GM19035 (cell line): Measurements from ENCODE around the gene DNM3.

Source experiments
- ATAC-seq: cut with Tn5 transposase; IDR thresholded peaks from one replicate; pipeline ENCODE4 v1.9.1; 2021; ENCODE audit not compliant: unreplicated experiment

DNM3 gene

DNA sequence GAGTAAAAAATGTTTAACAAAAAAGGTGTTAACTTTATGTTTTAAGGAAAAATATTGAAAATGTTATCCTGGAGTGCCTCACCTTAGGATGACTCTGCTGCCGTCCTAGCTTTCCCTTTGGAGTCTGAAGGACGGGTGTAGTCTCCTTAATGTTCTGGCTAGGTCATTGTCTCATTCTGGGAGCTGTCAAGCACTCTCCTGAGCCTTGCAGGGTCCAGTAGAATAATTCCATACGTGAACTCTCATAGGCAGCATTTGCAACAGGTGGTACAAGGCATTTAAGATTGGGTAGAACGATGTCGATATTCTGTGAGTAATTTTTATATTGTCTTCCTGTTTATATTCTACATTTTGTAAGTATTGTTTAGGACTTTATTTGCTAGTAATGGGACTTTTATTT lies 295.6 kb downstream of the DNM3 start:
- no peak for ATAC-seq

DNA sequence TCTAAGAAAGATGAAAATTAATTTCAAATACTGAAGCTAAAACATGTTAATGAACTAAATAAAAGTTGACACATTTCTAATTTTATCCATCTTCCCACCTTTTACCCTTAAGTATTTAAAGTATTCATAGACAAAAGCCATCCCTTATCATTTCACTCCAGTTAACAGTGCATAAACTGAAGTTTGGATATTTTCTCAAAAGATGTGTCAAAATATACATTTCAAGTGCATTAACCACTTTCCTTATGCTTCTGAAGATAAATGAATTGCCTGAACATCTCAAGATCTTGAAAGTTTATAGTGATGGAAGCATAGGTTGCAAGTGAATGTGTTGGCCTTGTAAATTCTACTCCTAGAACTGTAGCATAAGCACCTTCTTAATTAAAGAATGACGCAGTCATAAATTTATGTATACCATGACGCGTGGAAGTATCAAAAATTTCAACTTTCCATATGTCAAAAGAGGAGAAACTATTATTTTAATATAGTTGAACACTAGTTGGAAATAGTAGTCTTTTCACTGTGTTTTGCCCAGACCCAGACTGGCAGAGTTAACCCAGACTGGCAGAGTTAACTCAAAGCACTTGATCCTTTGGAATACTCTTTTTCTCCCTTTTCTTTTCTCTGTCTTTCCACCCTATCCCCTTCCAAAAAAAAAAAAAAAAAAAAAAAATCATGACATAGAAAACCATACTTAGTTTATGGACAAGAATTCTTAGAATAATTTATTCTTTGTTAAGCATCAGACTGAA lies 296.6 kb downstream of the DNM3 start:
- no peak for ATAC-seq

- ATAC-seq: no peak
Observed at GRCh38 chr1:172138634-172139033, 297.3 kb downstream of the DNM3 start.

GRCh38 chr1:172139196-172139595 lies 297.9 kb downstream of the DNM3 start:
- no peak for ATAC-seq

- ATAC-seq: no peak
Observed at GRCh38 chr1:172140072-172140471, 298.8 kb downstream of the DNM3 start.

GRCh38 chr1:172140591-172140990 lies 299.3 kb downstream of the DNM3 start:
- no peak for ATAC-seq

DNA sequence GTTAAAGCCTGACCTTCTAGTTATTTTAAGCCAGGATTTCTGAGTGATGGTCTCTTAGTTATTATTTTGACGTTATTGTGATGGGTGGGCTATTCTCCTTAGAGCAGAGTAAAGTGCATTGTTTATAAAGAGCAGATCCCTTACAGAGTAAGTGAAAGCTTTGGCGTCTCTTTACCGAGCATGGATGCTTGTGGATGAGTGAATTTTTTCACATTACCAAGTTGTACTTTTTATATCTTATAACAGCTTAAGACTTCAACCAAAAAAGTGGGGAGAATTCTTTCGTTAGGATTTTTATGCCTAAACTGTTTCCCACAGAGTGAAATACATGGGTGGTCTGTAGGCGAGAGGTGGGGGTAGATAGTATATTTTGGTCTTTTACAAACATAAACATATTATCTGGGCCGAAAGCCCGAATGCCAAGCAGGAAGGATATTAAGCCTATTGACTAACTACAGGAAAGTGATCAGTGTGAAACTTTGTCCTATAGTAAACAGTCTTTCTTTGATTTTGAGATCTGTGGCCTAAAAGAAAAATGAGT lies 300.1 kb downstream of the DNM3 start:
- no peak for ATAC-seq

DNA sequence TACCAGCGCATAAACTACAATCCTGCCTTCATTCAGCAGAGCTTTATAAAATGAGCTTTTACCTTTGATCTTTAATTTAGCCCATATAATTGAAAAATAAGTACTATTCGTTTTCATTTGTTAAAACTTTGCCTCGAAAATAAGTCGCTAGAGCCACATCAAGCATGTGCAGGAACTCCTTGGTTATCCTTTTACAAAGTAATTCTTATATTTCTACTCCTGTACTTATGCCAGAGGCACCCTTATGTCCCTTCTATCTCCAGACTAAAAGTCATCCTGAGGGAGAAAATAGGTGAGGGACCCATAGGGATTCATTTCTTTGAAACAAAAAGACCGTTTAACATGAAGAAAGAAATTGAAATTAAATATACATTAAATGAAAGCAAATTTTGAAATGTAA lies 301.0 kb downstream of the DNM3 start:
- no peak for ATAC-seq

GRCh38 chr1:172143384-172144055 lies 302.2 kb downstream of the DNM3 start:
- no peak for ATAC-seq

- ATAC-seq: no peak
Observed at GRCh38 chr1:172144445-172145061, 303.3 kb downstream of the DNM3 start.

DNA sequence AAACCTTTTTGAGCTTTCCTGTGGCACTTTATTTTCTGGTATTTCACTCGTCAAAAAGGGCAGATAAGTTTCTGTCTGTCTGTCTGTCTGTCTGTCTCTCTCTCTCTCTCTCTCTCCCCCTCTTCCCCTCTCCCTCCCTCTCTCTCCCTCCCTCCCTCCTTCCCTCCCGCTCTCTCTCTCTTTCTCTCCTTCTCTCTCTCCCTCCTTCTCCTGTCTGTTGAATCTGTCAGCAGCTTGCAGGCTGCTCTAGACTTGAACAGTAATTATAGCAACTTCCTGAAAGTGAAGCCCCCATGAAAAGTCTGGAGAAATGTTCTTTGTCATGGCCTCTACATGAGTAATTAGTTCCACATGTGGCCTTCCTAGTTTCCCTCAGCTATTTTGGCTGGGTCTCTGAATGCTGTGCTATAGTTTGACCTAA lies 303.9 kb downstream of the DNM3 start:
- no peak for ATAC-seq

- ATAC-seq: no peak
Observed at GRCh38 chr1:172145656-172146055, 304.4 kb downstream of the DNM3 start.

- no peak for ATAC-seq
Observed at GRCh38 chr1:172146141-172146850, 305.0 kb downstream of the DNM3 start.

GRCh38 chr1:172147541-172147940 lies 306.2 kb downstream of the DNM3 start:
- ATAC-seq: no peak

DNA sequence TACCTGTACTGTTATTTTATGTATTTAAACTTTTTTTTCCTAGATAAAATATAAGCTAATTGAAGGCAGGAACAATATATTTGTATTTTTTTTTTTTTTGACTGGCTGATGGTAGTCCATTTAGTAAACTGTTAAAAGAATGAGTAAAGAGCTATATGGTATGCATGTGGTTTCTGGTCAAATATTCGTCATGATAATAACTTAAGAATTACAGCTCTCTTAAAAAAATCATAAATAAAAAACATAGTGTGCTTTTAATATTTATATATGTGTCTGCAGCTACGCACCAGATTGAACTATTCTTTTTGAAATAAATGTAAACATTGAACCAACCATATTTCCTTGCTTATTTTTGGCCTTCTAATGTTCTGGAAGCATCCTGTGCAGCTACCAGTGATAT lies 306.9 kb downstream of the DNM3 start:
- ATAC-seq: no peak

DNA sequence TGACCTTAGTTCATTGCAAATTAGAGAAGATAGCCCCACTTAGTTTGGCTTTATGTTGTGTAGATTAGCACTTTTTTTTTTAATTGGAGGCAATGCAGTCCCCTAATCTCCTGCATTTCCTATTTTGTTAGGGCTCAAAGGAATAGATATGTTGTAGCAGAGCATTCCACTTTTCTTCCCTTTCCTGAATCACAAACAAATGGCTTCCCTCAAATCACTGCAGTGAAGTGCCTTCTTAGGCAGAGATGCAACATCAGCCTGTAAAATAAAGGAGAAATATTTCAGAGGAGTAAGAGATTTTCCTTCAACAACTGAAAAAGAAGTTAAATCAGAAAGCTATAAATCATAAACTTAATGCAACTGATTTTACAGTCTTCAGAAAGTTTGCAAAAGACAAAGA lies 307.4 kb downstream of the DNM3 start:
- no peak for ATAC-seq

DNA sequence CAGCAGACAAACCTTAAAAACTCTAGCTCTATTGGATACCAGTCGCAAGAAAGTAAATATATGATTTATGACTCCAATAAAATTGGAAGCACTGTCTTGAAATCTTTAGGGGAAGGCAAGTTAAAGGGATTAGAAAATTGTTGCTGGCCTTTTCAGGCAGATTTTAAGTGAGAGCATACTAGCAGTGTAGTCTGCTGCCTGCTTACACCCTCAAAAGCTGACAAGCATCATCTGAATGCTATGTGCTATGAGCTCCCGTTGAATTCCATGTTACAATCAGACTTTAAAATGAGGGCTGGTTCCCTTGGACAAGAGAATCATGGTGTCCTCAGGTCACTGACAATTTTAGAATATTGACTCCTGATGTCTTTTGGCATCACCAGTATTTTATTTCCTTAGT lies 308.0 kb downstream of the DNM3 start:
- no peak for ATAC-seq

GRCh38 chr1:172154551-172154950 lies 313.3 kb downstream of the DNM3 start:
- ATAC-seq: peak; percentile 98

DNA sequence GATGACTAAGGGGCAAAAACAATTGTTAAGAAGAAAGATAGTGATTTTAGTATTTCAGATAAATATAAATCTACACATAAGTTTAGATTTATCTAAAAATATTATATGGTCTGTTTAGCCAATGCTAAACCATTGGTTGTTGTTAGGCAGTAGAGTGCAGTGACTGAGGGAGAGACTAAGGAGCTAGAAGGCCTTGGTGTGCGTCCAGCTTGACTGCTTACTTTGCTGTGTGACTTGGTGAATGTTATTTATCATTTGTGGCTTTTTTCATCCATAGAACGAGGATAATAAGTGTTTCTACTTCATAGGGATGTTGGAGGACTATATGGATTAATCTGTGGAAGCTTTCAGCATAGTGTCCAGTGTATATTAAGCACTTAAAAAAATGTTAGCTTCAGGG lies 314.5 kb downstream of the DNM3 start:
- ATAC-seq: no peak

GRCh38 chr1:172162236-172162635 lies 320.9 kb downstream of the DNM3 start:
- no peak for ATAC-seq

DNA sequence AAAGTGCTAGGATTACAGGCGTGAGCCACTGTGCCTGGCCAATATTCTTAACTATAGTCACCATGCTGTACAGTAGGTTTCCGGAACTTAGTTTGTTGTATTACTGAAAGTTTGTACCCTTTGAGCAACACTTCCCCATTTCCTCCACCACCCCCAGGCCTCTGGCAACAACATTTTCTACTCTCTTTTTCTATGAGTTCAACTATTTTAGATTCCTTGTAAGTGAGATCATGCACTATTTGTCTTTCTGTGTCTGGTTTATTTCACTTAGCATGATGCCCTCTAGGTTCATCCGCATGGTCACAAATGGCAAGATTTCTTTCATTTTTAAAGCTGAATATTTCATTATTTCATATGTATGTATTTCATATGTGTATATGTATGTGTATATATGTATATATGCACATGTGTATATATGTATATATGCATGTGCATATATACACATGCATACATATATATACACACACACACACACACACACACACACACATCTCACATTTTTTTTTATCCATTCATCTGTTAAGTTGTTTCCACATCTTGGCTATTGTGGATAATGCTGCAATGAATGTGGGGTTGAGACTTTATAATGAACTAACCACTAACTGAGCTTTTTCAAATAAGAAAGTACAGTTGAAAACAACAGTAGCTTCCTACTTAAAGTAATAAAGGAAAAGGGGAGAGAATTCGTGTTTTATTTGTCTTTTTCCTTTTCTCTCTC lies 322.4 kb downstream of the DNM3 start:
- no peak for ATAC-seq
